Subcutaneous adipose tissue (tissue), 4 donors: ENCODE measurements around the gene FOXQ1. TPM values are rescaled to one million over a fixed set of nuclear protein-coding genes. Genes with fewer than 3 reads are reported as not detected.

Source experiments
- total RNA-seq, 4 donors: library from RNA; depleted of rRNA; stranded (reverse); fragments of >200 nt; gene quantifications; one replicate each; pipeline ENCODE4 v1.1.0, GENCODE V29; 2016
- TF ChIP-seq, protein P1 (sequence below): fragments of 450-650 bp; IDR thresholded peaks from one replicate; pipeline ENCODE4 v1.5.1; 2016; ENCODE audit warnings: low read depth, mild to moderate bottlenecking, control low read depth, antibody characterized with exemption, moderate library complexity

Gene FOXQ1
- total RNA-seq, 4 donors from 2014 or later = 0.44 TPM; not detected in 3

DNA sequence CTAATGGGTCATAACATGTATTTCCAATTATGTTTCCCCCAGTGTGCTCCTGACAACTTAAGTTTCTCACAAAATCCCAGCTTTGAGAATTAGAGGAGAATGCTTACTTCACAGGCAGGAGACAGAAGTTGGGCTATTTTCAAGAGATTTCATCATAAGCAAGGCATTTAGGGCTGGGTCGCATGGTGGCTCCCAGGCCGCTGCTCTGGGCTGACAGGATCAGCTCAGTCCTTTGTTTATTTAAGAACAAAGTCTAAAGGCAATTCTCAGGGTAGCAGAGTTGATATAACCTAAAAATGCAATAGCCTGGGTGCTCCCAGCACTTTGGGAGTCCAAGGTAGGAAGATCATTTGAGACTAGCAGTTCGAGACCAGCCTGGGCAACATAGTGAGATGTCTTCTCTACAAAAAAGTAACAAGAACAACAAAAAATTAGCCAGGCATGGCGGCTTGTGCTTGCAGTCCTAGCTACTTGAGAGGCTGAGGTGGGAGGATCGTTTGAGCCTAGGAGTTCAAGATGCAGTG, 10.9 kb downstream of the FOXQ1 start:
- TF ChIP-seq, protein P1, sequence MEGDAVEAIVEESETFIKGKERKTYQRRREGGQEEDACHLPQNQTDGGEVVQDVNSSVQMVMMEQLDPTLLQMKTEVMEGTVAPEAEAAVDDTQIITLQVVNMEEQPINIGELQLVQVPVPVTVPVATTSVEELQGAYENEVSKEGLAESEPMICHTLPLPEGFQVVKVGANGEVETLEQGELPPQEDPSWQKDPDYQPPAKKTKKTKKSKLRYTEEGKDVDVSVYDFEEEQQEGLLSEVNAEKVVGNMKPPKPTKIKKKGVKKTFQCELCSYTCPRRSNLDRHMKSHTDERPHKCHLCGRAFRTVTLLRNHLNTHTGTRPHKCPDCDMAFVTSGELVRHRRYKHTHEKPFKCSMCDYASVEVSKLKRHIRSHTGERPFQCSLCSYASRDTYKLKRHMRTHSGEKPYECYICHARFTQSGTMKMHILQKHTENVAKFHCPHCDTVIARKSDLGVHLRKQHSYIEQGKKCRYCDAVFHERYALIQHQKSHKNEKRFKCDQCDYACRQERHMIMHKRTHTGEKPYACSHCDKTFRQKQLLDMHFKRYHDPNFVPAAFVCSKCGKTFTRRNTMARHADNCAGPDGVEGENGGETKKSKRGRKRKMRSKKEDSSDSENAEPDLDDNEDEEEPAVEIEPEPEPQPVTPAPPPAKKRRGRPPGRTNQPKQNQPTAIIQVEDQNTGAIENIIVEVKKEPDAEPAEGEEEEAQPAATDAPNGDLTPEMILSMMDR = no peak

DNA sequence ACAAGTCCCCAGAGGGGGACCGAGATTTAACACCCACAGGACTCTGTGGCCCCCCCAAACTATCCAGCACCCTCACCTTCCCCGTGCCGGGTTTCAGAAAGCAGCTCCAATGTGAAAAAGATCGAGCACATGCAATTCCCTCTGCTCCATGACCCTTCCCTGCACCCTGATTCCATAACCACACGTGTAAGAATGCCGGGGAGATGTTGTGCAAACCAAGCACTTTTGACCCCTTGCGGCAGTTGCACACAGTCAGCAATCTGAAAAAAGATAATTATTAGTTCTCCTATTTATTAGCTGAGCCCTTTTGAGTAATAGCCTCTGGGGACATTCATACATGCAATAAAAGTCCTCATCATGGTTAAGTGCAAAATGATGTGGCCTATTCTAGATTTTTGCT, 13.0 kb downstream of the FOXQ1 start:
- TF ChIP-seq, protein P1 = no peak

DNA sequence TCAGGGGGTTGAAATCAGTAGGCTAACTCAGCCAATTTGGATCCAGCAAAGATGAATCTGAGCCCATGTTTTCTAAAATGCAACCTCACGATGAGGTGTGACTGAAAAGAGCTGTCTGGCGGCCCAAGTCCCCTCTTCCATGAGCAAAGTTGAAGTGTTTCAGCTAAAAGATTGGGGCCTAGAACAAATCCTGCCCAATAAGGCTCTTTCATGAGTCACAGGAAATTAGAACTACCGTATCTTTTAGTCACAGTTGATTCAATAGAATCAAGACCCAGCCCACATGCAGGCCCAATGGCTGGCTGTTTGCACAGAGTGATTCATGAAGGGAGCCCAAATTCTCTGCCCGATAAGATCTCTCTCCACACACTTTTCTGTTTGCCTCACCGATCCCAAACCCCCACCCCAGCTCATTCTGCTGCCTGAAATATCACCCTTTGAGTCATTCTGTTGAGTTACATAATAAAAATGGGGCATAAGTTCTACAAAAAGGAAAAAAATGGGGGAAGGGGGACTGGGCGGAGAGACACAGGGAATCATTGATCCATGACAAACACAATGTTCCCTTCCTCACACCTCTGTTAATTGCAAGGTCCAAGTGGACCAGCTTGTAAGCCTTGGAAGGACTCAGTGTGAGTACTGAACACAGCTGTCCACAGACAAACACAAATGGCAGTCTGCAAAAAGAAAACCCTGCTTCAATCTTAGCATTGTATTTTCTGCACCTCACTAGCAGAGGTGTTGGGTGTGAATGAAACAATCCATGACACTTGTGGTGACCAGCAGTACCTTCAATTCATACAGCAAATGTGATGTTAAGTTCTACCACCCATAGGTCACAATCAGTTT, 13.8 kb downstream of the FOXQ1 start:
- TF ChIP-seq, protein P1 = no peak

DNA sequence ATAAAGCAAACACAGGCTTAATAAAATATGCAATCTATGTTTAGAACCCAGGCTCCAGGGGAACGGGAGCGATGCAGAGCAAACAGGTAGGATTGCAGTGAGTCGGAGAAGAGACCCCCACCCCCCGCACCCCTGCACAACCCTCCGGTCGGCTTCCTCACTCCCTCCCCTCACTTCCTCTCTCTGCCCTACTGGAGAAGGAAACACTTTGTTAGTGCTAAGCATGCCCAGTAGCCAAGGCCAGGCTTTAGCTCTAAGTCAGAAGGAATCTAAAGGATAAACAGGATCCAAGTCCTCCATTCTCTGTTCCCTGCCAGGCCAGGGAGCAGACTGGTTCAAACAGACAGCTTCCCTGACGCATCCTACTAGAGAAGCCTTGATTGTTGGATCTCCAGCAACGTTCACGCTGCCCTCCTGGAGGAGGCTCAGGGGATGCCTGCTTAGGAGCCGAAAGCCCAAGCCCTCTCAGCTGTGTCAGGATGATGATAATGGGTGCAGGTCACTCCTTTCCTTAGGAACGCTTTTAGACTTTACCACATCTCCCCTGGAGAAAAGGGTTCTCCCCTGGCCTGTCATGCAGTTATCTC, 14.7 kb downstream of the FOXQ1 start:
- TF ChIP-seq, protein P1 = no peak

DNA sequence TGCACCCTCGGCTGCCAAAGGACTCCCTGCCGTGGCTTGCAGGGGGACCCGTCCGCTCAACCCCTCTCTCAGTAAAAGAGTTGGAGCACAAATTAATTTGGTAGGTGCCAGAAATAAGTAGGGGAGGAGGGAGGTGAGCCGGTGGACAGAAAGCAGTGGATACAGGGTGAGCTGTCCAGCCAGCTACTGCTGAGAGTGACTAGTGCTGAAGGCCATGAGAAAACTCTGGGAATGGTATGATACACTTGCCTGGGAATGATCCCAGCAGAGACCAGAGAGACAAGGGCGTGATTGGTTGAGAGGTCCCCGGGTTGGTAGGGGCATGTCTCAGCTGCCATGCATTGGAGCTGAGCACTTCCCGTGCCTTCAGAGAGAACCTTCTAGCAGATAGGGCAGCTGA, 15.7 kb downstream of the FOXQ1 start:
- TF ChIP-seq, protein P1 = no peak

DNA sequence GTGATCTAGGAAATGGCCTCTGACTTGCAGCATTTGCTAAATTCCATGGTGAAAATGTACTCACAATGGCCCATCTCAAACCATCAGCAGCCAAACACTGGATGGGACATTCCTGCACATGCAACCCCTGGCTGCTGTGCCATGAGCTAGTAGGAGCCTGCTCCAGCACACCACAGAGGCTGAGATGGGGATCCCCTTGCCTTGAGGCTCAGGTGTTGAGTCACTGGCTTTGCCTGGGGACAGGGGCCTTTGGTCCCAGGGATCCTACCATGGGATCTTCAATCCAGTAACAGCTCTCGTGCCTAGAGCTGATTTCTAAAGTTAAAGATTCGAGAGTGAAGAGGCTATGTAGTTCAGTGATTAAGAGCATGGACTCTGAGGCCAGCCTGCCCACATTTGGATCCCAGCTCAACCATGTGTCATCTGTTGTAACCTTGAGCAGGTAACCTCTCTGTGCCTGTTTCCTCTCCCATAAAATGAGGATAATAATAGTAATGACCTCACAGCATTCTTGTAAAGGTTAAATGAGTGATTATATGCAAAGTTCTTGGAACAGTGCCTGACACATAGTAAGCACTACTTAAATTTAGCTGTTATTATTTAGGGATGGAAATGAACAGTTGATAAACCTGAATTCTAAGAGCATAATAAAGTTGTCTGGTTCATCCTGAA, 16.4 kb downstream of the FOXQ1 start:
- TF ChIP-seq, protein P1 = no peak

DNA sequence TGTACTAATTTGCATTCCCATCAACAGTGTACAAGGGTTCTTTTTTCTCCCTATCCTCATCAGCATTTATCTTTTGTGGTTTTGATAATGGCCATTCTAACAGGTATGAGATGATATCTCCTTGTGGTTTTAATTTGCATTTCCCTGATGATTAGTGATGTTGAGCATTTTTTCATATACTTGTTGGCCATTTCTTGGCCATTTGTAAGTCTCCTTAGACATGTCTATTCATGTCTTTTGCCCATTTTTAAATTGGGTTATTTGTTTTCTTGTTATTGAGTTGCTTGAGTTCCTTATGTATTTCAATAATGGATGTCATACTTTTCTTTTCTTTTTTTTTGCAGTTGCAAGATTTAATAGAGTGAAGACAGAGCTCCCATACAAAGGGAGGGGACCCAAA, 17.8 kb downstream of the FOXQ1 start:
- TF ChIP-seq, protein P1 = no peak
